H1 (cell line): ENCODE measurements around the gene LAD1. TPM values are rescaled to one million over a fixed set of nuclear protein-coding genes. Genes with fewer than 3 reads are reported as not detected.

Source experiments
- CTCF ChIA-PET: fragments of 300-600 bp; sonication (Branson Sonifier 250); formaldehyde crosslinking; loops from one replicate; lab custom pipeline; 2021; ENCODE audit not compliant: partially characterized antibody; lab: Charles Lee
- POLR2A ChIA-PET: fragments of 300-600 bp; sonication (Branson Sonifier 250); formaldehyde crosslinking; loops from one replicate; lab custom pipeline; 2021; ENCODE audit warnings: inconsistent platforms; ENCODE audit not compliant: partially characterized antibody; lab: Charles Lee
- DNase-seq, 2 experiments: peaks; one replicate each; pipeline versions ENCODE4 v3.0.0 to v3.0.0-alpha.2; 2010 to 2022; ENCODE audit warnings: low spot score in 2 of 2, low read depth in 1 of 2, mixed read lengths in 1 of 2
- FAIRE-seq: peaks from 2 replicates; lab custom pipeline; 2011; peaks lifted over from hg19 to GRCh38; lab: Jason Lieb, UNC
- H2AFZ ChIP-seq: 2 replicates; pipeline ENCODE4 v1.8.1; 2012; ENCODE audit warnings: low read length, inconsistent platforms
- H2AK5ac ChIP-seq: 2 replicates; pipeline ENCODE4 v1.6.1; 2013; ENCODE audit warnings: low read depth, low read length
- H2BK120ac ChIP-seq: replicated peaks from 2 replicates; pipeline ENCODE3; 2013; ENCODE audit warnings: low read depth, low read length, inconsistent platforms
- H2BK12ac ChIP-seq: 2 replicates; pipeline ENCODE4 v1.6.1; 2013; ENCODE audit warnings: low read depth, low read length
- H2BK15ac ChIP-seq: 2 replicates; pipeline ENCODE4 v1.6.1; 2013; ENCODE audit warnings: low read length
- H2BK20ac ChIP-seq: 2 replicates; pipeline ENCODE4 v1.6.1; 2013; ENCODE audit warnings: low read length
- H2BK5ac ChIP-seq: 2 replicates; pipeline ENCODE4 v1.6.1; 2013; ENCODE audit warnings: low read depth, low read length
- H3K14ac ChIP-seq: 2 replicates; pipeline ENCODE4 v1.6.1; 2013; ENCODE audit warnings: inconsistent platforms; ENCODE audit not compliant: insufficient read length
- H3K18ac ChIP-seq: 2 replicates; pipeline ENCODE4 v1.6.1; 2013; ENCODE audit warnings: low read length; ENCODE audit errors: extremely low read depth
- H3K23ac ChIP-seq: 2 replicates; pipeline ENCODE4 v1.6.1; 2013; ENCODE audit warnings: inconsistent platforms; ENCODE audit not compliant: insufficient read length
- H3K23me2 ChIP-seq: 2 replicates; pipeline ENCODE4 v1.6.1; 2013; ENCODE audit warnings: low read depth, low read length
- H3K27ac ChIP-seq: 2 replicates; pipeline ENCODE4 v1.6.1; 2011; ENCODE audit warnings: low read depth, low read length, inconsistent platforms
- H3K27me3 ChIP-seq, 4 experiments: replicated peaks in 1 of 4; 1 replicate in 1 of 4; 2 replicates in 3 of 4; pipeline versions ENCODE4 v1.6.1 to v1.8.1; 2011 to 2013; ENCODE audit warnings: low read length in 3 of 4, mild to moderate bottlenecking in 3 of 4, inconsistent platforms in 2 of 4, mixed read lengths in 2 of 4, moderate library complexity in 1 of 4; ENCODE audit not compliant: control insufficient read depth in 3 of 4, insufficient read depth in 3 of 4; ENCODE audit errors: extremely low read depth in 1 of 4
- H3K36me3 ChIP-seq, 4 experiments: 2 replicates each; pipeline versions ENCODE4 v1.6.1 to v1.8.1; 2011 to 2013; ENCODE audit warnings: mild to moderate bottlenecking in 4 of 4, low read length in 3 of 4, moderate library complexity in 2 of 4, control low read depth in 1 of 4, inconsistent platforms in 1 of 4; ENCODE audit not compliant: insufficient read depth in 4 of 4, control insufficient read depth in 2 of 4
- H3K4ac ChIP-seq: replicated peaks from 2 replicates; pipeline ENCODE3; 2013; ENCODE audit warnings: low read length, low read depth, mixed read lengths, inconsistent platforms; ENCODE audit not compliant: insufficient read length
- H3K4me1 ChIP-seq, 4 experiments: replicated peaks in 1 of 4; 1 replicate in 1 of 4; 2 replicates in 3 of 4; pipeline versions ENCODE4 v1.6.1 to v1.8.1; 2011 to 2013; ENCODE audit warnings: low read length in 3 of 4, inconsistent platforms in 2 of 4, mixed read lengths in 1 of 4; ENCODE audit not compliant: insufficient read depth in 4 of 4, control insufficient read depth in 3 of 4
- H3K4me2 ChIP-seq, 2 experiments: 2 replicates each; pipeline versions ENCODE4 v1.6.1 to v1.8.1; 2011 to 2013; ENCODE audit warnings: low read depth in 2 of 2, low read length in 2 of 2, control low read depth in 1 of 2, inconsistent platforms in 1 of 2, mild to moderate bottlenecking in 1 of 2; ENCODE audit not compliant: insufficient read depth in 1 of 2
- H3K4me3 ChIP-seq, 4 experiments: fragments of 200-600, 300-600 bp in 1 of 4; sonication (generic), shearing (Covaris generic), sonication (Bioruptor Twin) in 1 of 4; 2 replicates each; pipeline versions ENCODE4 v1.5.1 to v1.8.1; 2011 to 2016; ENCODE audit warnings: low read length in 4 of 4, low read depth in 3 of 4, control low read depth in 2 of 4, inconsistent platforms in 2 of 4, mild to moderate bottlenecking in 2 of 4, mixed read lengths in 1 of 4, moderate library complexity in 1 of 4; ENCODE audit not compliant: insufficient read depth in 2 of 4; ENCODE audit errors: extremely low read depth in 1 of 4
- H3K56ac ChIP-seq: replicated peaks from 2 replicates; pipeline ENCODE3; 2013; ENCODE audit warnings: low read depth, mild to moderate bottlenecking, mixed read lengths, low read length, inconsistent platforms; ENCODE audit not compliant: insufficient read length
- H3K79me1 ChIP-seq: 2 replicates; pipeline ENCODE4 v1.6.1; 2013; ENCODE audit warnings: low read depth, low read length, control low read depth
- H3K79me2 ChIP-seq, 2 experiments: 2 replicates each; pipeline versions ENCODE4 v1.6.1 to v1.8.1; 2012 to 2013; ENCODE audit warnings: low read length in 2 of 2, mild to moderate bottlenecking in 2 of 2, inconsistent platforms in 1 of 2; ENCODE audit not compliant: insufficient read depth in 2 of 2, control insufficient read depth in 1 of 2
- H3K9ac ChIP-seq, 4 experiments: replicated peaks in 1 of 4; 1 replicate in 1 of 4; 2 replicates in 3 of 4; pipeline versions ENCODE4 v1.6.1 to v1.8.1; 2011 to 2013; ENCODE audit warnings: low read depth in 3 of 4, low read length in 3 of 4, control low read depth in 2 of 4, mild to moderate bottlenecking in 2 of 4, moderate library complexity in 2 of 4, inconsistent platforms in 1 of 4; ENCODE audit errors: extremely low read depth in 1 of 4
- H3K9me3 ChIP-seq, 2 experiments: 2 replicates each; pipeline versions ENCODE4 v1.6.1 to v1.8.1; 2012 to 2013; ENCODE audit warnings: mild to moderate bottlenecking in 2 of 2, moderate library complexity in 2 of 2, control low read depth in 1 of 2, inconsistent platforms in 1 of 2, low read depth in 1 of 2, low read length in 1 of 2, mixed read lengths in 1 of 2; ENCODE audit not compliant: insufficient read depth in 2 of 2
- H4K20me1 ChIP-seq, 2 experiments: replicated peaks in 1 of 2; 2 replicates each; pipeline versions ENCODE3 to v1.8.1; 2011 to 2013; ENCODE audit warnings: inconsistent platforms in 2 of 2, low read length in 2 of 2, mild to moderate bottlenecking in 1 of 2; ENCODE audit not compliant: insufficient read depth in 2 of 2, control insufficient read depth in 1 of 2
- H4K5ac ChIP-seq: 2 replicates; pipeline ENCODE4 v1.6.1; 2013; ENCODE audit warnings: low read length, low read depth, mixed read lengths, inconsistent platforms; ENCODE audit not compliant: insufficient read length
- H4K8ac ChIP-seq: 2 replicates; pipeline ENCODE4 v1.8.0; 2013; ENCODE audit warnings: mild to moderate bottlenecking, moderate library complexity, low read length, inconsistent platforms; ENCODE audit not compliant: insufficient read depth; ENCODE audit errors: extremely low read depth
- H4K91ac ChIP-seq: replicated peaks from 2 replicates; pipeline ENCODE3; 2013; ENCODE audit warnings: low read length, mixed read lengths, inconsistent platforms; ENCODE audit not compliant: insufficient read length
- ASH2L ChIP-seq: fragments of 200-600, 300-600 bp; sonication (generic); IDR thresholded peaks from one replicate; pipeline ENCODE4 v1.7.1; 2017; ENCODE audit warnings: low read length
- ATF2 ChIP-seq: IDR thresholded peaks from 2 replicates; pipeline ENCODE4 v1.6.1; 2012; ENCODE audit warnings: low read length, inconsistent platforms
- E2F6 ChIP-seq: IDR thresholded peaks from 2 replicates; pipeline ENCODE4 v1.6.1; 2012; ENCODE audit warnings: inconsistent platforms
- EGR1 ChIP-seq: IDR thresholded peaks from 2 replicates; pipeline ENCODE4 v1.6.1; 2011; ENCODE audit warnings: low read depth, low read length, borderline replicate concordance
- GABPA ChIP-seq: IDR thresholded peaks from 2 replicates; pipeline ENCODE4 v1.6.1; 2011; ENCODE audit warnings: mild to moderate bottlenecking, low read length, moderate library complexity, borderline replicate concordance; ENCODE audit not compliant: insufficient read depth
- MAX ChIP-seq: IDR thresholded peaks from 2 replicates; pipeline ENCODE4 v1.6.1; 2012; ENCODE audit warnings: inconsistent platforms
- SIRT6 ChIP-seq: IDR thresholded peaks from one replicate; pipeline ENCODE4 v1.7.1; 2012; ENCODE audit warnings: low read length, inconsistent platforms
- TCF12 ChIP-seq: IDR thresholded peaks from 2 replicates; pipeline ENCODE4 v1.6.1; 2011; ENCODE audit warnings: low read depth, mild to moderate bottlenecking, low read length
- WGBS, 2 experiments: shearing (Covaris generic) in 1 of 2; methylation state at CpG; one replicate each; pipeline versions ENCODE4 v1.1.6 to v1.1.7; 2013 to 2015; ENCODE audit warnings: low lambda C conversion rate in 2 of 2, mixed read lengths in 2 of 2, inconsistent platforms in 1 of 2, low coverage in 1 of 2, missing lambda C conversion rate in 1 of 2; ENCODE audit not compliant: insufficient replicate concordance in 2 of 2, insufficient coverage in 1 of 2, insufficient read length in 1 of 2; ENCODE audit errors: extremely low coverage in 1 of 2, missing lambda C conversion rate in 1 of 2; 5-methylcytosine and 5-hydroxymethylcytosine counted together
- polyA plus RNA-seq, 7 experiments: library from polyadenylated mRNA; depleted of rRNA in 3 of 7; stranded (reverse) in 5 of 7; unstranded in 2 of 7; fragments of >200 nt in 5 of 7; fragments of 200-250 nt in 2 of 7; gene quantifications; 1 replicate in 5 of 7; 2 replicates in 1 of 7; 4 replicates in 1 of 7; pipeline versions ENCODE4 v1.2.1 to v1.2.3, GENCODE V29; 2011 to 2013; ENCODE audit warnings: missing spikeins in 2 of 7, mixed read lengths in 2 of 7
- total RNA-seq: library from RNA; stranded (reverse); fragmentation: NEBNext Ultra II Directional; extraction: Animal tissue kit (Norgen Biotek cat#: 25700); gene quantifications from 2 replicates; pipeline ENCODE4 v1.2.1, GENCODE V29; 2021

The LAD1 gene
- total and polyA plus RNA-seq, 2 of the 8 experiments (the other 6 are each of a cell fraction or from before 2014, with no cell fraction given) = 9.3 to 32.8 TPM

DNA sequence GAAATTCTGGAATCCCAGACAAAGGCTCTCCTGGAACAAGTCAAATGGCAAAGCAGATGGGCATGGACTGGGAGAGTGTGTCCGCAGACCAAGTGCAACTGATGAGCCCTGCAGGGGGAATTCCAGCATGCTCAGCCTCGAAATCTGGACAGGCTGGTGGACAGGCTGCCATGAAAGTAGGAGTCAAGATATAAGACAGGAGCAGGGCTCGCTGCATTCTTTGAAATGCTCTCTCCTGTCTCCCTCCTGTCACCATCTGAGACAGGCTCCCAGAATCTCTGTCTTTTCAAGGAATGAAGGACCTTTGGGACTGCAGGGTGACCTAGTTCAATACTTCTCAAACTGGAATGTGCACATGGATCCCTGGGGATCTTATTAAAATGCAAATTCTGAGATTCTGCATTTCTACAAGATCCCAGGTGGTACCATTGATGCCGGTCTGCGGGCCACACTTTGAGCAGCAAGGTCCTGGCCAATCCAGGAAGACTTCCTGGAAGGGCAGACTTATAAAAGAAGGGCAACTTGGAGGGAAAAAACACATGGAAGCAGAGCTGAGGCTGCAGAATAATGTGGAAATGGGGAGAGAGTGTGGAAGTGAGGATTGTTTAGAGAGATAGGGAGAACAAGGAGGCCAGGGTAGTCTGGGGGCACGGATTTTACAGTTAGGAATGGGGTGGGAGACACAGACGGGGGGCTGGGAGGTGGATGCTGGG is 51.5 kb downstream of the LAD1 start:
- no peak overlapping the region for H3K23ac ChIP-seq
- H4K91ac ChIP-seq = peak overlapping the region; percentile 38
- H3K4me3 ChIP-seq = peak overlapping the region in 1 of 4 experiments; percentile 37; a peak in 2 of 8 replicates
- no peaks in the 10 kb centered on the region for H4K20me1 ChIP-seq
- H3K36me3 ChIP-seq = no peaks in the 10 kb centered on the region
- no peak overlapping the region for H3K4ac ChIP-seq
- peak overlapping the region; percentile 47; the same call in 1 of the 2 replicates for H2BK15ac ChIP-seq
- no peak overlapping the region for H4K8ac ChIP-seq
- ChIA-PET POLR2A (interaction anchor here (0.8 to 4.3 kb wide), 10 partner anchors 10 to 234 kb away, joined by 3 to 24 read pairs (median 4); no protein-coding TSS in a partner anchor), CTCF (interaction anchor here (0.6 to 8.6 kb wide), 58 partner anchors 10 to 468 kb away, joined by 3 to 271 read pairs (median 8); partner anchors contain the start of genes PKP1 and TNNT2)
- no peaks in the 10 kb centered on the region for H3K23me2 ChIP-seq
- 25% methylated on average over 7 of the region's 7 CpGs; no CpG with 5 or more reads in 1 of the 2 experiments for WGBS, 2 experiments
- H3K27me3 ChIP-seq = 0 out of 7 replicates have a peak, but pooled peaks cover 0 to 3% (median 0%) of the 10 kb centered on the region in 4 experiments
- H3K79me1 ChIP-seq = no peaks in the 10 kb centered on the region
- no peak for TF ChIP-seq SIRT6
- TF ChIP-seq ATF2 = no peak
- peak; percentile 59; the same call in 1 of the 2 replicates for TF ChIP-seq MAX
- TF ChIP-seq GABPA = no peak
- 0 out of 2 replicates have a peak, but pooled peaks have one; percentile 24 for TF ChIP-seq EGR1
- 0 out of 2 replicates have a peak, but pooled peaks have one; percentile 5 for TF ChIP-seq TCF12
- peak; percentile 95 for TF ChIP-seq E2F6
- TF ChIP-seq ASH2L = peak; percentile 55
- peak overlapping the region; percentile 28; the same call in 1 of the 2 replicates for H2BK5ac ChIP-seq
- H3K9me3 ChIP-seq = no peaks in the 10 kb centered on the region
- peak overlapping the region; percentile 91; the same call in 1 of the 2 replicates for H2BK20ac ChIP-seq
- no peaks in the 10 kb centered on the region for H3K79me2 ChIP-seq
- FAIRE-seq (peak; percentile 42), DNase-seq (peak in 1 of 2 experiments; percentile 60)
- H2BK12ac ChIP-seq = peak overlapping the region; percentile 69; the same call in 1 of the 2 replicates
- H4K5ac ChIP-seq = no peak overlapping the region
- no peak overlapping the region for H2AK5ac ChIP-seq
- H3K56ac ChIP-seq = peak overlapping the region; percentile 17
- no peak overlapping the region for H3K27ac ChIP-seq
- H2BK120ac ChIP-seq = no peak overlapping the region
- no peak overlapping the region for H3K9ac ChIP-seq
- H3K4me2 ChIP-seq = peak overlapping the region; percentile 22 to 50
- no peak overlapping the region for H3K14ac ChIP-seq
- peak overlapping the region; percentile 93 for H2AFZ ChIP-seq
- peak overlapping the region; percentile 75 for H3K18ac ChIP-seq
- peaks cover 8 to 23% (median 11%) of the 10 kb centered on the region in 4 experiments; a peak in 6 of 7 replicates for H3K4me1 ChIP-seq
